Spleen (tissue), 7 donors: ENCODE measurements around the gene CAPZA3.

Experiments used
- POLR2A ChIP-seq, 3 donors: fragments of 450-650 bp; IDR thresholded peaks; one replicate each; pipeline ENCODE4 v1.5.1; 2017; ENCODE audit warnings: antibody characterized with exemption in 3 of 3, mild to moderate bottlenecking in 1 of 3
- POLR2AphosphoS5 ChIP-seq, 3 donors: sonication (generic); formaldehyde crosslinking; IDR thresholded peaks; one replicate each; pipeline ENCODE4 v1.5.1; 2017; ENCODE audit warnings: antibody characterized with exemption in 3 of 3
- TF ChIP-seq, protein P1 (sequence below), 11 experiments: fragments of 200-600 bp in 7 of 11; fragments of 450-650 bp in 4 of 11; sonication (generic) in 4 of 11; IDR thresholded peaks in 8 of 11; conservative IDR thresholded peaks in 3 of 11; 1 replicate in 7 of 11; 2 replicates in 4 of 11; pipeline versions ENCODE4 v1.4.0 to v1.8.0; 2016 to 2021; ENCODE audit warnings: antibody characterized with exemption in 11 of 11, inconsistent platforms in 4 of 11, mild to moderate bottlenecking in 1 of 11
- donor health status: DM: no; HTN: no; CAD: no; lungs with moderate emphysema.
- donor health status: DM: no; HTN: no; CAD: no.
- donor health status: DM: no; HTN: no; CAD: no.

DNA sequence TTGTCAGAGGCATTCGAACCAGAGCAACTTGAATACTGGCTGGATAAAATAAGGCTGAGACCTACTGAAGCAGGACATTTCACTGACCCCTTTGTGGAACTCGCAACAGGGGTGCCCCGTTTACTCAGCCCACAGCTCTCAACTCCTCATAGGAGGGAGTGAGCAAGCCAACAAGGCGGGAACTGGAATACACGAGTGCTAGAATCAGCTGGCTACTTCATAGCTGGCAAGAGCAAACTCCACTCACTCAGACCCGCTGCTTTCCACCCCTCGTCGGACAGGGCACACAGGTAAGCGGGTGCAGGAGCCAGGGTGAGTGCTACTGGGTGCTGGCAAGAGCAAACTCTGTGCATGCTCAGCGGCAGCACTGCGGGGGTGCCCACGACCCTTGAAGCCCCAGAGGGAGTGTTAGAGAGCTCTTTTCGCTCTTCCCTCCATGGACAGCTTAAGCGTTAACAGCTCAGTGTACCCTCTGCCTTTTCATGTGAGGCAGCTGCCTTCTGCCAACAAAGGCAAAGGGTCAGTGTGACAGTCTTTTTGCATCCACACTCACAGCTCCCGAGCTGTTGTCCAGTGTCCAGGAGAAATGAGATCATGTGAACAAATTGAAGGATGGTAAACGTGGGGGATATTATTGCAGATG lies 15.7 kb downstream of the CAPZA3 start:
- TF ChIP-seq, protein P1, sequence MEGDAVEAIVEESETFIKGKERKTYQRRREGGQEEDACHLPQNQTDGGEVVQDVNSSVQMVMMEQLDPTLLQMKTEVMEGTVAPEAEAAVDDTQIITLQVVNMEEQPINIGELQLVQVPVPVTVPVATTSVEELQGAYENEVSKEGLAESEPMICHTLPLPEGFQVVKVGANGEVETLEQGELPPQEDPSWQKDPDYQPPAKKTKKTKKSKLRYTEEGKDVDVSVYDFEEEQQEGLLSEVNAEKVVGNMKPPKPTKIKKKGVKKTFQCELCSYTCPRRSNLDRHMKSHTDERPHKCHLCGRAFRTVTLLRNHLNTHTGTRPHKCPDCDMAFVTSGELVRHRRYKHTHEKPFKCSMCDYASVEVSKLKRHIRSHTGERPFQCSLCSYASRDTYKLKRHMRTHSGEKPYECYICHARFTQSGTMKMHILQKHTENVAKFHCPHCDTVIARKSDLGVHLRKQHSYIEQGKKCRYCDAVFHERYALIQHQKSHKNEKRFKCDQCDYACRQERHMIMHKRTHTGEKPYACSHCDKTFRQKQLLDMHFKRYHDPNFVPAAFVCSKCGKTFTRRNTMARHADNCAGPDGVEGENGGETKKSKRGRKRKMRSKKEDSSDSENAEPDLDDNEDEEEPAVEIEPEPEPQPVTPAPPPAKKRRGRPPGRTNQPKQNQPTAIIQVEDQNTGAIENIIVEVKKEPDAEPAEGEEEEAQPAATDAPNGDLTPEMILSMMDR (IDR thresholded peaks at IDR 0.05 in 8 of 11, conservative IDR thresholded peaks at IDR 0.05 in 3 of 11) = no peak
- TF ChIP-seq POLR2A (IDR thresholded peaks at IDR 0.05) (no peak), POLR2AphosphoS5 (IDR thresholded peaks at IDR 0.05) (no peak)
